ENCODE measurements around the gene PTN.

The PTN gene

DNA sequence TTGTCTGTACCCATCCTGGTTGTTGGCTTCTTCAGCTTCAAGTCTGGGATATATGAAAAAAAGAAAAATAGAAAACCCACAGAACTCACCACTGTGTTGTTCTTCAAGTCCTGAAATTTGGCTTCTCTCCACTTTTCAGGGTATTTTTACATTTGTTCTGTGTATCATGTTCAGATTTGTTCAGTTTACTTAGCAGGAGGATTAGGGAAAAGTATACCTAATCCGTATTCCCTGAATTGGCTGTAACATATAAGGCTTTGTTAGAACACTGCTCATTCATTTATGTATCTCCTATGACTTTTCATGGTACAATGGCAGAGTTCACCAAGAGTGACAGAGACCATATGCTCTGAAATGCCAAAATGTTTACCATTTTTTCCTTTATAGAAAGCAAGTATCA lies 146.9 kb downstream of the PTN start:
- no peak for TF ChIP-seq GATA3 (IDR thresholded peaks at IDR 0.05; ENCODE audit: low read depth, low read length)
- no peak for TF ChIP-seq GATA2 (IDR thresholded peaks at IDR 0.05; ENCODE audit: low read depth, low read length)

DNA sequence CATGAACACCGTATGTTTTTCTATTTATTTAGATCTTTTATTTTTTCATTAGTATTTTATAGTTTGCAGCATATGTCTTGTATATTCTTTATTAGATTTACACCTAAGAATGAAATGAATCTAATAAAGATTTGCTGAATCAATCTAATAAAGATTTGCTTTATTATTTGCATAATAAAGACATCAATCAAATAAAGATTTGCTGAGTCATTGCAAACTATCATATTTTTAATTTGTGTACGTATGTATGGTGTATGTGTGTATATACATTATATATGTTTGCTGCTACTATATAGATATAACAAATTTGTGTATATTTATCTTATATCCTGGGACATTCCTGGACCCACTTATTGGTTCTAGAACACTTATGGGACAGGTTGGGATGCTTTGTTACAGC lies 147.5 kb downstream of the PTN start:
- TF ChIP-seq GATA2 (IDR thresholded peaks at IDR 0.05; ENCODE audit: low read depth, low read length) = no peak
- no peak for TF ChIP-seq GATA3 (IDR thresholded peaks at IDR 0.05; ENCODE audit: low read depth, low read length)
